ENCODE results near the gene PKDCC.

Gene PKDCC

DNA sequence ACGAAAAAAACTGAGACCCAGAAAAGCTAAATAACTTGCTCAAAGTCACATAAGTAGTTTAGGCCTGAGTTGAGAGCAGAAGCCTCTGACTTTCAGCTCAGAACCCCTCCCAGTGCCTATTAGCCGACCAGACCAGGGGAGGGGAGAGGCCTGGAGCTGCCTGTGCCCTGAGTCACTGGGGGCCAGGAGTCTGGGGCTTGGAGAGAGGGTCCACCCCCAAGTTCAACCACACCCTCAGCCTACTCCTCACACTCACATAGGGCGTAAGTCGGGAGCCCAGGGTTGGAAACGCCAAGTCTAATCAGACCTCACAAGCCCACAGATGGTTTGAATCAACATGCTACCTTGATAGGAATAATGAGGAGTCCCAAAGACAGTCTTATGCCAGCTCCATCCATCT is 12.6 kb upstream of the PKDCC start:
- TF ChIP-seq EZH2phosphoT487 (IDR thresholded peaks at IDR 0.05; ENCODE audit: low read depth) = no peak
- TF ChIP-seq, protein P1, sequence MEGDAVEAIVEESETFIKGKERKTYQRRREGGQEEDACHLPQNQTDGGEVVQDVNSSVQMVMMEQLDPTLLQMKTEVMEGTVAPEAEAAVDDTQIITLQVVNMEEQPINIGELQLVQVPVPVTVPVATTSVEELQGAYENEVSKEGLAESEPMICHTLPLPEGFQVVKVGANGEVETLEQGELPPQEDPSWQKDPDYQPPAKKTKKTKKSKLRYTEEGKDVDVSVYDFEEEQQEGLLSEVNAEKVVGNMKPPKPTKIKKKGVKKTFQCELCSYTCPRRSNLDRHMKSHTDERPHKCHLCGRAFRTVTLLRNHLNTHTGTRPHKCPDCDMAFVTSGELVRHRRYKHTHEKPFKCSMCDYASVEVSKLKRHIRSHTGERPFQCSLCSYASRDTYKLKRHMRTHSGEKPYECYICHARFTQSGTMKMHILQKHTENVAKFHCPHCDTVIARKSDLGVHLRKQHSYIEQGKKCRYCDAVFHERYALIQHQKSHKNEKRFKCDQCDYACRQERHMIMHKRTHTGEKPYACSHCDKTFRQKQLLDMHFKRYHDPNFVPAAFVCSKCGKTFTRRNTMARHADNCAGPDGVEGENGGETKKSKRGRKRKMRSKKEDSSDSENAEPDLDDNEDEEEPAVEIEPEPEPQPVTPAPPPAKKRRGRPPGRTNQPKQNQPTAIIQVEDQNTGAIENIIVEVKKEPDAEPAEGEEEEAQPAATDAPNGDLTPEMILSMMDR (IDR thresholded peaks at IDR 0.05; ENCODE audit: low read depth, low read length) = no peak
- no peaks in the 10 kb centered on the region for H3K36me3 ChIP-seq (replicated peaks; ENCODE audit: low read depth, low read length)

DNA sequence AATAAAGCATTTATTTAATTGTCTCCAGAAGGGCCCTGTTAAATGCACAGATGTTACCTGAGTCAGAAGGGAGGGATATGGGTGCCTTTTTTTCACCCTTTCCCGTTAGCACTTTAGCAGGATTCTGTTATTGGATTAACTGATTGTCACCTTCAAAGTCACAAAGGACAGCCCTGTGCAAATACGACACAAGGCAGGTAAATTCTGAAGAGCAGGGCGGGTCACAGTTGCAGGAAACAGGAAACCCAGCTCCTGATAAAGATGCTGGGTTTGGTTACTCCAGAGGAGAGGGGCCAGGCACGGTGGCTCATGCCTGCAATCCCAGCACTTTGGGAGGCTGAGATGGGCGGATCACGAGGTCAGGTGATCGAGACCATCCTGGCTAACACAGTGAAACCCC is 11.4 kb upstream of the PKDCC start:
- no peak overlapping the region for H2AFZ ChIP-seq (ENCODE audit: low read depth, low read length)
- H3K27ac ChIP-seq (ENCODE audit: low read length) = no peak overlapping the region
- no peaks in the 10 kb centered on the region for H4K20me1 ChIP-seq (ENCODE audit: insufficient read depth, low read length)
- H3K79me2 ChIP-seq (ENCODE audit: low read length) = no peaks in the 10 kb centered on the region
- H3K36me3 ChIP-seq (replicated peaks; ENCODE audit: low read depth, low read length) = no peaks in the 10 kb centered on the region
- TF ChIP-seq EZH2phosphoT487 (IDR thresholded peaks at IDR 0.05; ENCODE audit: low read depth) = no peak
- TF ChIP-seq, protein P1 (IDR thresholded peaks at IDR 0.05; ENCODE audit: low read depth, low read length) = no peak
- H3K9me3 ChIP-seq (ENCODE audit: insufficient read depth, low read length) = no peaks in the 10 kb centered on the region
- H3K4me3 ChIP-seq (ENCODE audit: low read length) = no peak overlapping the region
- H3K9ac ChIP-seq (ENCODE audit: low read length) = no peak overlapping the region
- peaks cover 5% of the 10 kb centered on the region; the same call in 1 of the 2 replicates for H3K27me3 ChIP-seq (ENCODE audit: low read depth, low read length)
- H3K4me2 ChIP-seq (ENCODE audit: low read length) = no peak overlapping the region
- peaks cover 1% of the 10 kb centered on the region; the same call in 1 of the 2 replicates for H3K4me1 ChIP-seq (ENCODE audit: low read length)

More for the DNA sequence above, 12.6 kb upstream of the PKDCC start:
- Histone ChIP-seq H3K9me3 (ENCODE audit: insufficient read depth, low read length) (no peaks in the 10 kb centered on the region), H3K79me2 (ENCODE audit: low read length) (no peaks in the 10 kb centered on the region), H2AFZ (ENCODE audit: low read depth, low read length) (no peak overlapping the region), H3K27ac (ENCODE audit: low read length) (no peak overlapping the region), H4K20me1 (ENCODE audit: insufficient read depth, low read length) (no peaks in the 10 kb centered on the region), H3K4me3 (ENCODE audit: low read length) (no peak overlapping the region), H3K9ac (ENCODE audit: low read length) (no peak overlapping the region), H3K4me2 (ENCODE audit: low read length) (no peak overlapping the region), H3K4me1 (ENCODE audit: low read length) (peaks cover 8% of the 10 kb centered on the region; the same call in 1 of the 2 replicates), H3K27me3 (ENCODE audit: low read depth, low read length) (peaks cover 3% of the 10 kb centered on the region; the same call in 1 of the 2 replicates)

DNA sequence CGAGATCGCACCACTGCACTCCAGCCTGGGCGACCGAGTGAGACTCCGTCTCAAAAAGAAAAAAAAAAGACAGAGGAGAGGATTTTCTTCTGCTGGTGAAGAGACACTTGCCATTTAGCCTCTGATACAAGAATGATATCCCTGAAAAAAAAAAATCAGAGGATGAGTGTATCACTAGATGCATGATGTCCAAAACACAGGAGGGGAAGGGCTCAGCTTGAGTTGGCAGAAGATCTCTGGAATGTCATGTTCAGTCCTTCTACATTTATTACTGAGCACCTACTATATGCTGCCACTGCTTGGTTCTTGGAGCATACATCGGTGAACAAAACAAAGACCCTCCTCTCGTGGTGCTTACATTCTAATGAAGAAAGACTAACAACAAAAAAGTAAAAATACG is 10.9 kb upstream of the PKDCC start:
- no peak overlapping the region for H3K4me2 ChIP-seq (ENCODE audit: low read length)
- no peak overlapping the region for H2AFZ ChIP-seq (ENCODE audit: low read depth, low read length)
- H3K79me2 ChIP-seq (ENCODE audit: low read length) = no peaks in the 10 kb centered on the region
- no peaks in the 10 kb centered on the region for H3K4me1 ChIP-seq (ENCODE audit: low read length)
- no peak overlapping the region for H3K27ac ChIP-seq (ENCODE audit: low read length)
- no peak overlapping the region for H3K9ac ChIP-seq (ENCODE audit: low read length)
- no peaks in the 10 kb centered on the region for H3K36me3 ChIP-seq (replicated peaks; ENCODE audit: low read depth, low read length)
- H3K4me3 ChIP-seq (ENCODE audit: low read length) = no peak overlapping the region
- TF ChIP-seq EZH2phosphoT487 (IDR thresholded peaks at IDR 0.05; ENCODE audit: low read depth) = no peak
- TF ChIP-seq, protein P1 (IDR thresholded peaks at IDR 0.05; ENCODE audit: low read depth, low read length) = no peak
- peaks cover 5% of the 10 kb centered on the region; the same call in 1 of the 2 replicates for H3K27me3 ChIP-seq (ENCODE audit: low read depth, low read length)
- no peaks in the 10 kb centered on the region for H3K9me3 ChIP-seq (ENCODE audit: insufficient read depth, low read length)
- no peaks in the 10 kb centered on the region for H4K20me1 ChIP-seq (ENCODE audit: insufficient read depth, low read length)

DNA sequence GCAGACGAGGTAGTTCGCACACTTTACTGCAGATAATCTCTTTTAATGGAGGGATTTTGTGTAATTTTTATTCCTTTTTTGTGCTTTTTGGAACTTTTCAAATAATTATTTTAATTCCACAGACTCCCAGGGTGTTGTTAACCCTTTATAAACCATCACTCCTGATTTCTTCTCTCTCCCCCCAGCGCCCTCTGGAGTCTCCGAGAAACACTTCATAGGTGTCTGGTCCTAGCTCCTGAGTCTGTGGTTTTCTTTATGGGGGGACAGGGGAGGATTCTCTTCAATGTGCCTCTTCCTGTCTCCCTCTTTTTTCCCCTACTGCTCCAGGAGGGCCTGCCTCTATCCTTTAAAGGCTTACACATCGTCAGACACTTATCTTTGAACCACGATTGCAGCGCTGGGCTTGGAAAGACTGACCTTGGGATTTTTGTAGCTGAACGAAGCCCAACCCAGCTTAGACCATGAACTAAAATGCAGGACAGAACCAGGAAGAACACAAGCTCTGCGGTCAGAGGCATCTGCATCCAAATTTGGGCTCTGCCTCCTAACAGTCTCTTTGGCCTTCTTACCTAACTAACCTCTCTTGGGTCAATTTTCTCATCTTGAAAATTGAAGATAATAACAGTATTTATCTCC is 7.1 kb upstream of the PKDCC start:
- no peak overlapping the region for H3K4me2 ChIP-seq (ENCODE audit: low read length)
- TF ChIP-seq, protein P1 (IDR thresholded peaks at IDR 0.05; ENCODE audit: low read depth, low read length) = no peak
- TF ChIP-seq EZH2phosphoT487 (IDR thresholded peaks at IDR 0.05; ENCODE audit: low read depth) = no peak
- no peak overlapping the region for H3K4me3 ChIP-seq (ENCODE audit: low read length)
- peaks cover 5% of the 10 kb centered on the region; the same call in 1 of the 2 replicates for H3K27me3 ChIP-seq (ENCODE audit: low read depth, low read length)
- no peaks in the 10 kb centered on the region for H4K20me1 ChIP-seq (ENCODE audit: insufficient read depth, low read length)
- H3K79me2 ChIP-seq (ENCODE audit: low read length) = no peaks in the 10 kb centered on the region
- H3K9ac ChIP-seq (ENCODE audit: low read length) = no peak overlapping the region
- H3K27ac ChIP-seq (ENCODE audit: low read length) = no peak overlapping the region
- H3K36me3 ChIP-seq (replicated peaks; ENCODE audit: low read depth, low read length) = no peaks in the 10 kb centered on the region
- H3K4me1 ChIP-seq (ENCODE audit: low read length) = no peaks in the 10 kb centered on the region
- H2AFZ ChIP-seq (ENCODE audit: low read depth, low read length) = no peak overlapping the region
- H3K9me3 ChIP-seq (ENCODE audit: insufficient read depth, low read length) = no peaks in the 10 kb centered on the region
